Activated T-cell treated with anti-CD3 and anti-CD28 coated beads, Interleukin-2, amount 50 U/mL, for 4 hours (primary cell): ENCODE results near the gene SPTLC1. TPM values are rescaled to one million over a fixed set of nuclear protein-coding genes. Genes with fewer than 3 reads are reported as not detected.
"Not testable (repeated sequence)": the region's sequence is repeated elsewhere in the genome, so short reads cannot be mapped to it uniquely, and the experiment has no call there.

ENCODE experiments used
- ATAC-seq, 2 donors: fragments of 200-7000 bp; cut with Tn5 transposase; one replicate each; pipeline ENCODE4 v1.10.0; 2021
- DNase-seq: peaks from one replicate; pipeline ENCODE4 v3.0.0-alpha.2; 2020
- H3K27me3 Mint-ChIP-seq: one replicate; pipeline ENCODE4 v1.8.0; 2021; ENCODE audit warnings: low read depth, mixed read lengths
- H3K36me3 Mint-ChIP-seq: one replicate; pipeline ENCODE4 v1.8.0; 2022; ENCODE audit warnings: mixed read lengths; ENCODE audit not compliant: insufficient read depth
- H3K4me1 Mint-ChIP-seq: one replicate; pipeline ENCODE4 v1.8.0; 2021; ENCODE audit warnings: low read depth, mixed read lengths
- H3K4me3 Mint-ChIP-seq: one replicate; pipeline ENCODE4 v1.8.0; 2021; ENCODE audit warnings: mild to moderate bottlenecking, moderate library complexity, mixed read lengths
- H3K9me3 Mint-ChIP-seq: one replicate; pipeline ENCODE4 v1.8.0; 2021; ENCODE audit warnings: mixed read lengths
- total RNA-seq, 3 donors: library from RNA; stranded (reverse); gene quantifications; one replicate each; pipeline ENCODE4 v1.2.1, GENCODE V29; 2021

SPTLC1 gene
- total RNA-seq, 3 donors from 2014 or later: 50.5 to 63.1 (median 54.3) TPM

DNA sequence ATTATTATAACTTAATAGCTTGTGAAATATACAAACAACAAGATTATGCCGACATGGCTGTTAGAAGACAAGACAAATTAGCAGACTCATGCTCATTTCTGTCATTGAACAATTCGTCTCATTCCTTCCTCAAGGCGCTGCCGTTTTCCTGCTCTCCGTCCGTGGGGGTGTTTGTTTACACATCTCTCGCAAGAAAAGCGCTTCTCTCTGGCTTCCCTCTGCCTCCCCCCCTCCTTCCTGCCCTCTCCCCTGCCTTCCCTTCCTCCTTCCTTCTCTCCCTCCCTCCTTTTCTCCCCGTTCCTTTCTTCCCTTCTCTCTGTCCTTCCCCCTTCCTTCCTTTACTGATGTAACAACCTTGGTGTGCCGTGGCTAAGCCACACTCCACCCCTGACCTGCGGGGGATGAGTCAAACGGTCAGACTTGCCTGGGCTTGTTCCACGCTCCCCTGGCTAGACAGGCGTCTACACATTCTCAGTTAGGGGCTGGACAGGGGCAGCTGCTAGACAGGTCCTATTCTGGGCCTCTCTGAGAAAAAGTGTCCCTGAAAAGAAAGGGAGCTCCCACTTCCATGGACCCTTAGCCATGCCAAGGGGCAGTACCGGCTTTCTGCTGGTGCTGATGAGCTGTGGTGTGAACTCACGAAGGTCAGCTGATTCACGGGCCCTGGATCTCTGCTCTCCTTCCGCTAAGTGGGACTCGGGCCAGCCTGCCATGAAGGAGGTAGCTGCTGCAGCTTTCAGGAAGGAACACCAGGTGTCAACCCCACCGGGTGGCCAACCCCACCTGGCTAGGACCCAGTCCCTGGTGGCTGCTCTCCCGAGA is 32.0 kb upstream of the SPTLC1 start:
- no peaks in the 10 kb centered on the region for H3K36me3 Mint-ChIP-seq
- ATAC-seq: peak in 1 of 2 donors; percentile 25

GRCh38 chr9:92146610-92147009 is 31.4 kb upstream of the SPTLC1 start:
- no peak for ATAC-seq
- DNase-seq: no peak
- Mint-ChIP-seq H3K9me3 (no peaks in the 10 kb centered on the region), H3K4me1 (peaks cover under 1% of the 10 kb centered on the region), H3K4me3 (no peak overlapping the region), H3K27me3 (peaks cover 41% of the 10 kb centered on the region), H3K36me3 (no peaks in the 10 kb centered on the region)

More for the DNA sequence above, 32.0 kb upstream of the SPTLC1 start:
- Mint-ChIP-seq H3K27me3 (peaks cover 35% of the 10 kb centered on the region), H3K4me3 (peak overlapping the region; percentile 13), H3K9me3 (no peaks in the 10 kb centered on the region), H3K4me1 (no peaks in the 10 kb centered on the region)
- no peak for DNase-seq

DNA sequence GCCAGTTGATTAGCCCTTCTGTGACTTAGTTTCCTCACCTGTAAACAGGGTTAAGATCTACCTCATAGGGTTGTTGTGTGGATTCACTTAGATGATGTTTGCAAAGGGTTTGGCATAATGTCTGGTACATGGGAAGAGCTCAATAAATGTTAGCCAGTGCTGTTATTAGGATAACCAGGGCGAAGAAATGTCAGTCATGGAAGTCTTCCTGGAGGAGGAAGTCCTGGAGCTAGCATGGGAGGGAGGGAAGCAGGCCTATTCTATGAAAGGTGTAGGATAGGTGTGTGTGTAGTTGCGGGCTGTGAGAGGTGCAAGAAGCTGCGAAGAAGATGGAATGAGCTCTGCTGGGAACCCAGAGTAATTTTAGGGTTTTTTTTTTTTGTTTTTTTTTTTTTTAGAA is 30.6 kb upstream of the SPTLC1 start:
- H3K9me3 Mint-ChIP-seq, DNase-seq, ATAC-seq, H3K4me3 Mint-ChIP-seq, H3K36me3 Mint-ChIP-seq, H3K4me1 Mint-ChIP-seq: not testable (repeated sequence)
- H3K27me3 Mint-ChIP-seq: peaks cover 47% of the 10 kb centered on the region

DNA sequence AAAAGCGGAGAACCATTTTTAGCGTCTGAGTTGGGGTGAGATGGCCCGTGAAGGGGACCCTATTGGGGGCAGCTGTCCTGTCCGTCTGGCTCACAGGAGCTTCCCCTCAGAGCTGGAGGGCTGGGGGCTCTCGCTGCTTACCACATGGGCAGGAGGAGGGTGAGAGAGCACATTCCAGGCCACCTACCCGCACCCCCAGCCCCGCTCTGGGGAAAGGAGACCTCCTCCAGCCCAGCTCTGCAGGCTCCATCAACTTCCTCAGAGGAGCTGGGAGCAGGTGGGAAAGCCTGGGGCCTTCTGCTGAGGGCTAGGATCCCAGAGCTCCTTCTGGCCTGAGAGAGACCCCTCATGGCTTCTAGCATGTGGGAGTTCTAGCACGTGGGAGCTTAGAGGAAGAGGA is 27.1 kb upstream of the SPTLC1 start:
- H3K4me3 Mint-ChIP-seq: no peak overlapping the region
- ATAC-seq (no peak), DNase-seq (no peak)
- H3K4me1 Mint-ChIP-seq: peaks cover 10% of the 10 kb centered on the region
- H3K27me3 Mint-ChIP-seq: peaks cover 46% of the 10 kb centered on the region
- no peaks in the 10 kb centered on the region for H3K36me3 Mint-ChIP-seq
- no peaks in the 10 kb centered on the region for H3K9me3 Mint-ChIP-seq

- no peak for DNase-seq
- Mint-ChIP-seq H3K36me3 (no peaks in the 10 kb centered on the region), H3K27me3 (peaks cover 43% of the 10 kb centered on the region), H3K9me3 (no peaks in the 10 kb centered on the region), H3K4me1 (peaks cover 10% of the 10 kb centered on the region), H3K4me3 (peak overlapping the region; percentile 73)
- peak; percentile 33 to 59 for ATAC-seq
Observed at GRCh38 chr9:92141144-92142129, 26.2 kb upstream of the SPTLC1 start.

DNA sequence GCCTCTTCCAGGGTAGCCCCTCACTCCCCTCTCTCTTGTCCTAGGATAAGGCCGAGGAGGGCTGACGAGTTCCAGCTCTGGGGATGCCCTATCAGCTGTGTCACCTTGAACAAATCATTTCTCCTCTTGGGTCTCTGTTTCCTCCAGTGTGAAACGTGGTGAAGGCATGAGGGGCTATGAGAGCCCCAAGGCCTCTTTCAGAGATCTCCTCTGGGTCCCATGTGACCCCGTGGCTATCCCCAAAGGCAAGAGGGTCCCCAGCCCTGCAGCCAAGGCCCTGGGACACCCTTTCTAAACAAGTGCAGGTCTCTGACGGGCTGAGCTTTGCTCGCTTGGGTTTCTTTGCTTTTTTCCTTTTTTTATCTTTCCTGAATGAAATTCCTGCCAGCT is 25.5 kb upstream of the SPTLC1 start:
- H3K4me1 Mint-ChIP-seq: peaks cover 10% of the 10 kb centered on the region
- peak overlapping the region; percentile 73 for H3K4me3 Mint-ChIP-seq
- H3K27me3 Mint-ChIP-seq: peaks cover 39% of the 10 kb centered on the region
- peak in 1 of 2 donors; percentile 8 for ATAC-seq
- no peaks in the 10 kb centered on the region for H3K9me3 Mint-ChIP-seq
- no peaks in the 10 kb centered on the region for H3K36me3 Mint-ChIP-seq
- no peak for DNase-seq

DNA sequence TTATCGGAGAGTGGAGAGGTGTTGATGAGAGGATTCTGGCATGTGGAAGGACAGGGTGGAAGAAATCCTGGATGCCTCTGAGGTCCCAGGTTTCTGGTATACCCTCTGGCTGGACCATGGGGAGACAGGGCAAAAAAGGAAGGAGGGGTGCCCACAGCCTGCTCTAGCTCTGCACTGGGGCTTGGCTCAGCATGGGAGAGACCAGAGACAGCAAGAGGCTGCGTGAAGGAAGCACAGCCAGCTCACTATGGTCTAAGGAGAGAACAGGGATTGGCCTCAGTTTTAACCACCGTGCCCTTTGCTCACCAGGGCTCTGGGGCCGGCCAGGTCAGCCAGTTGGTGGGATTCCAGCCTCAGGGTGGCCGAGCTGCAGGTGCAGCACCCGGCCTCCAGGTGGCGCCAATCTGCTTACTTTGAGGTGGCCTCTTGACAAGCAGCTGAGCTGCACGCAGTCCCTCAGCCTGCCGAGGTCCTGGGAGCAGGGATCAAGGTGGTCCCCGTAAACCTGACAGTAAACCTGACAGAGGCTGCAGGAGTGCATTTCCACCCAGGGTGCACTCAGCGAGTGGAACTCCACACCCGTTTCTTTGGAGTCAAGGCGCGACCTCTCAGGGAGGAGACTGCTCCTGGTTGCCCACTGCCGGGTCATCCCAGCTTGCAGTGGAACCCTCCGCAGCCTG is 25.0 kb upstream of the SPTLC1 start:
- DNase-seq (peak; percentile 65), ATAC-seq (peak; percentile 60 to 61)
- Mint-ChIP-seq H3K36me3 (no peaks in the 10 kb centered on the region), H3K9me3 (no peaks in the 10 kb centered on the region), H3K4me3 (peak overlapping the region; percentile 27), H3K4me1 (peaks cover 10% of the 10 kb centered on the region), H3K27me3 (peaks cover 35% of the 10 kb centered on the region)

GRCh38 chr9:92138960-92139540 is 23.8 kb upstream of the SPTLC1 start:
- ATAC-seq, DNase-seq, H3K36me3 Mint-ChIP-seq, H3K9me3 Mint-ChIP-seq, H3K4me3 Mint-ChIP-seq: not testable (repeated sequence)
- peaks cover 35% of the 10 kb centered on the region for H3K27me3 Mint-ChIP-seq
- H3K4me1 Mint-ChIP-seq: peaks cover 11% of the 10 kb centered on the region

DNA sequence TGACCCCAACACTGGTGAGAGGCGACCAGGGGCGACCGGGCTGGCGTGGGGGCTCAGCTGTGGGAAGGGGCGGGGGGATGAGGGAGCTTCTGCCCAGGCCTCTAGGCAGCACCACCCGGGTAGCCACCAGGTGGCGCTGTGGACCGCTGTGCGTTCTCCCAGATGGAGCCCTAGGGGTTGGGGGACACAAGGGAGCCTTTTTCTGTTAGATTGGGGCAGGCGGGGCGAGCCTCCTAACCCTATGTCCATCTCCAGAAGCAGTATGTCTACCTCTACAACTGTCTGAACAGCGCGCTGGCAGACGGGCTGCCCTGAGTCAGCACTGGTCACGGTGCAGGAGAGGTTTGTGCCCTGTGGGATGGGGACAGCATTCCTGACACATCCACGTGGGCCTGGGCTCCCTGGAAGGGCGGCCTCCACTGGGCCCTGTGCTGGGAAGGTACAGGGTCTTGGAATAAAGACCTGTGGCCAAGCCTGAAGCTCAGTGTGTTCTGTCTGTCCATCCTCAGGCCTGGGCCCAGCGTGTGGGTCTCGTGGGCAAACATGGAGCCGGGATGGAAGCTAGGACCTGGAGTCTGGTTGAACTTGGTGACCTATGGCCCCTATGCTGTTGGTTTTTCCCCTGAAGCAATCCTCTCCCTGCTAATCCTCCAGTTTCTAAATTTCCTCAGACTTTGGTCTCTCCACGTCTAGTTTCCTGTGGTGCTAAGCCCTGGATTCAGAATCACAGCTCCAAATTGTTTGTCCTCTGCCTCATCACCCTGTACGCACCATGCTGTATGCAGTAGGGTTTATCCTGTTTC is 23.1 kb upstream of the SPTLC1 start:
- H3K4me3 Mint-ChIP-seq: no peak overlapping the region

DNA sequence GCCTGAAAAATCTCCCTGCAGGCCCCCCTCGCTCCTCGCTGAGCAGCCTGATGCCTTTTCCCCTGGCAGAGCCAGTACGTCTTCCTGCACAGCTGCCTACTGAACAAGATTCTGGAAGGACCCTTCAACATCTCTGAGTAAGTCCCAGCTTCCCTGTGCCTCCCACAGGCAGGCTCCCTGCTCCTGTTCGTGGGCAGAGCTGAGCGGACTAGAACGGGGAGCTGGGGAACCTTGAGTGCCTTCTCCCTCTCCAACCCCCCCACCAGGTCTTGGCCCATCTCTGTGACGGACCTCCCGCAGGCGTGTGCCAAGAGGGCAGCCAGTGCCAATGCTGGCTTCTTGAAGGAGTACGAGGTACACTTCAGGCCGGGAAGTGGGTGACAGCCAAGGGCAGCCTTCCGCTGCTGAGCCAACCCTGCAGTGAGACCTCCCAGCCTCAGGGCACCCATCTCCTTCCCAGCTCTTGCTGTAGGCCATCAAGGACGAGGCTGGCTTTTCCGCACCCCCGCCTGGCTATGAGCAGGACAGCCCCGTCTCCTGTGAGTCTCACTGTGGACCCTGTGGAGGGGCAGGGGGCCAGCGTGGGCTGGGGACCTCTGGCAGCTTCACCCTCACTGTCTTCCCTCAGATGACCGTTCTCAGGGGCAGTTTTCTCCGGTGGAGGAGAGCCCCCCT is 21.1 kb upstream of the SPTLC1 start:
- no peak for DNase-seq
- no peak for ATAC-seq
- Mint-ChIP-seq H3K4me3 (no peak overlapping the region), H3K27me3 (peaks cover 30% of the 10 kb centered on the region), H3K4me1 (peaks cover 19% of the 10 kb centered on the region), H3K9me3 (peaks cover 3% of the 10 kb centered on the region), H3K36me3 (no peaks in the 10 kb centered on the region)

More for the DNA sequence above, 23.1 kb upstream of the SPTLC1 start:
- H3K36me3 Mint-ChIP-seq: no peaks in the 10 kb centered on the region
- ATAC-seq (peak; percentile 56 to 67), DNase-seq (peak; percentile 66)
- no peaks in the 10 kb centered on the region for H3K9me3 Mint-ChIP-seq
- peaks cover 18% of the 10 kb centered on the region for H3K4me1 Mint-ChIP-seq
- H3K27me3 Mint-ChIP-seq: peaks cover 37% of the 10 kb centered on the region

DNA sequence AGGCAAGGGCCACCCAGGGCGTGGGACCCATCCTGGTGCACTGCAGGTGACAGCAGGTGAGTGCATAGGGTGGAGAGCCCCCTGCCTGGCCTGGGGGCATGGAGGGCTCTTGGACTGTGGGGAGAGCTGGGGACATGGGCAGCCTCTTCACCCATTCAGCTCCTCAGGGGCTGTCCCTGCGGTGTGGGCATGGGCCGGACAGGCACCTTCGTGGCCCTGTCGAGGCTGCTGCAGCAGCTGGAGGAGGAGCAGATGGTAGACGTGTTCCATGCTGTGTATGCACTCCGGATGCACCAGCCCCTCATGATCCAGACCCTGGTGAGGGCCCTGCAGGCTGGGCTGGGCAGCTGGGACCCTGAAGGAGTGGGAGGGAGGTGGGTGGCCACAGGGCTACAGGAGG is 20.4 kb upstream of the SPTLC1 start:
- no peaks in the 10 kb centered on the region for H3K36me3 Mint-ChIP-seq
- H3K9me3 Mint-ChIP-seq: peaks cover 6% of the 10 kb centered on the region
- peaks cover 14% of the 10 kb centered on the region for H3K4me1 Mint-ChIP-seq
- H3K4me3 Mint-ChIP-seq: no peak overlapping the region
- no peak for ATAC-seq
- DNase-seq: no peak
- peaks cover 26% of the 10 kb centered on the region for H3K27me3 Mint-ChIP-seq

DNA sequence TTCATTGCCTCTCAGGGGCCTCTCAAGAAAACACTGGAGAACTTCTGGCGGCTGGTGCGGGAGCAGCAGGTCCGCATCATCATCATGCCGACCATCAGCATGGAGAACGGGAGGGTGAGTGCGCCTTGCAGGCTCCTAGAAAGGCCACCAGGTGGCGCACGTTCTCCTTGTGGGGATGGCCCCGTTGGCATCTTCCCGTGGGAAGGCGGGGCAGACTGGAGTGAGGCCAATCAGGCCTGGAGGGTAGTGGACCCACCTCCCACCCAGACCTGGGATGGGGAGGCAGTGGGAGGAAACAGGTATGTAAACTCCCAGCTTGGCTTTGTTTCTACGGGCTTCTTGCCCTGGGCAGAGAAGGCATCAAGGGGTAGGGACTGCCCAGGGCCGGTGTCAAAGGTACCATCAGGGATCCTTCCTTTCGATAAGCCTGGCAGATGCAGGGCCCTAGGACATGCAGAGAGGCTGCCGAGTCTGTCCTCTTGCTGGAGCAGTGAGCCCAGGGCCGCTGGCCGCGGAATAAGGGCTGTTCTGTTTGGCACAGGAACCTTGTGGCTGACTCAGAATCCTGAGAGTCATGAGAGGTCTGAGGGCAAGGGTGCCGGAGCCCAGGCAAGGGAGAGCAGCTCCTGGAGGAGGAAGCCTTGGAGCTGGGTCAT is 18.9 kb upstream of the SPTLC1 start:
- Mint-ChIP-seq H3K4me3 (no peak overlapping the region), H3K27me3 (peaks cover 26% of the 10 kb centered on the region)

More for the DNA sequence above, 18.9 kb upstream of the SPTLC1 start:
- Mint-ChIP-seq H3K4me1 (peaks cover 11% of the 10 kb centered on the region), H3K9me3 (peaks cover 6% of the 10 kb centered on the region), H3K36me3 (no peaks in the 10 kb centered on the region)
- peak; percentile 81 to 84 for ATAC-seq
- peak; percentile 68 for DNase-seq
